Measurements from ENCODE around the gene DAPK2. TPM values are rescaled to one million over a fixed set of nuclear protein-coding genes. Genes with fewer than 3 reads are reported as not detected.

Gene DAPK2

Small RNAs within 50 kb of the gene (microRNA-seq; reads per million reads assigned to microRNA genes)
- gene MIR422A = not detected

Data from HL-60 (cell line).